Superior temporal gyrus (tissue), 1 donor: ENCODE results near the gene ARHGEF10L.

ENCODE experiments used
- DNase-seq: peaks from one replicate; pipeline ENCODE4 v3.0.0-alpha.2; 2016; ENCODE audit errors: extremely low spot score

The ARHGEF10L gene

GRCh38 chr1:17673329-17674072, 134.0 kb downstream of the ARHGEF10L start:
- DNase-seq: no peak

GRCh38 chr1:17674726-17675500, 135.4 kb downstream of the ARHGEF10L start:
- no peak for DNase-seq

- no peak for DNase-seq
These were observed 136.2 kb downstream of the ARHGEF10L start for GRCh38 chr1:17675744-17676143.

- DNase-seq: no peak
These were observed 137.0 kb downstream of the ARHGEF10L start for GRCh38 chr1:17676387-17677060.

- DNase-seq: no peak
These were observed 138.5 kb downstream of the ARHGEF10L start for GRCh38 chr1:17678011-17678410.

GRCh38 chr1:17679856-17680255, 140.4 kb downstream of the ARHGEF10L start:
- DNase-seq: no peak

- DNase-seq: no peak
These were observed 140.8 kb downstream of the ARHGEF10L start for GRCh38 chr1:17680308-17680707.

- DNase-seq: no peak
These were observed 142.9 kb downstream of the ARHGEF10L start for GRCh38 chr1:17682400-17682799.

- no peak for DNase-seq
These were observed 144.1 kb downstream of the ARHGEF10L start for GRCh38 chr1:17683598-17683997.

- no peak for DNase-seq
These were observed 145.3 kb downstream of the ARHGEF10L start for GRCh38 chr1:17684810-17685209.

- no peak for DNase-seq
These were observed 146.8 kb downstream of the ARHGEF10L start for GRCh38 chr1:17686258-17686657.

GRCh38 chr1:17687145-17687544, 147.6 kb downstream of the ARHGEF10L start:
- no peak for DNase-seq

GRCh38 chr1:17688217-17688810, 148.8 kb downstream of the ARHGEF10L start:
- no peak for DNase-seq

GRCh38 chr1:17689011-17689410, 149.5 kb downstream of the ARHGEF10L start:
- no peak for DNase-seq

GRCh38 chr1:17690906-17691634, 151.6 kb downstream of the ARHGEF10L start:
- no peak for DNase-seq

- no peak for DNase-seq
These were observed 153.1 kb downstream of the ARHGEF10L start for GRCh38 chr1:17692645-17693044.

GRCh38 chr1:17696417-17697301, 157.2 kb downstream of the ARHGEF10L start:
- DNase-seq: peak; percentile 78

GRCh38 chr1:17697458-17697857, 158.0 kb downstream of the ARHGEF10L start:
- DNase-seq: no peak

GRCh38 chr1:17699581-17699980, 160.1 kb downstream of the ARHGEF10L start:
- no peak for DNase-seq
